GM23338 (cell line): ENCODE results near the gene DYNLT4.

Experiments
- EZH2 ChIP-seq: fragments of 200-600 bp; sonication (generic); IDR thresholded peaks from one replicate; pipeline ENCODE4 v1.8.0; 2017; ENCODE audit warnings: antibody characterized with exemption, mild to moderate bottlenecking, low read depth; ENCODE audit not compliant: unreplicated experiment
- EZH2phosphoT487 ChIP-seq: fragments of 200-600 bp; sonication (generic); IDR thresholded peaks from one replicate; pipeline ENCODE4 v1.8.1; 2018; ENCODE audit warnings: antibody characterized with exemption; ENCODE audit not compliant: unreplicated experiment
- TF ChIP-seq, protein P1 (sequence below), 2 experiments: fragments of 200-600 bp in 1 of 2; sonication (generic) in 1 of 2; conservative IDR thresholded peaks; 2 replicates each; pipeline versions ENCODE4 v1.5.1 to v1.6.1; 2016 to 2017; ENCODE audit warnings: antibody characterized with exemption in 2 of 2, low read depth in 2 of 2, mild to moderate bottlenecking in 2 of 2, moderate library complexity in 1 of 2
- TF ChIP-seq, protein P2 (sequence below): IDR thresholded peaks from one replicate; pipeline ENCODE4 v1.6.1; 2018; ENCODE audit warnings: antibody characterized with exemption; ENCODE audit not compliant: unreplicated experiment
- TF ChIP-seq, protein P3 (sequence below): IDR thresholded peaks from 2 replicates; pipeline ENCODE4 v1.6.1; 2016; ENCODE audit warnings: antibody characterized with exemption

DNA sequence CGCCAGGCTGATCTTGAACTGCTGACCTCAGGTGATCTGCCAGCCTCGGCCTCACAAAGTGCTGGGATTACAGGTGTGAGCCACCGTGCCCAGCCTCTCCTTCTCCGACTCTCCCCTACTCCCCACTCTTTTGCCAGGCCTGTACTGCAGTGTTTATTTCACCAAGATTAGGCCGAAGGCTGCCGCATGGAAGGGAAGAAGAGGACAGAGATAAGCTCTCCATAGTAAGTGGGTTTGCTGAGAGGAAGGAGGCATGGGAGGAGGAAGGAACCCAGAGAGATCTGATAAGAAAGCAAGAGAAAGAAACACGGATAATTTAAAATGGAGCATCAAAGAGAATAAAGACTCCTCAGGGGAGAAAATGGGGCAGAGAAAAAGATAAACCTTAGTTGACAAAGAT is 27.2 kb upstream of the DYNLT4 start:
- TF ChIP-seq, protein P1, sequence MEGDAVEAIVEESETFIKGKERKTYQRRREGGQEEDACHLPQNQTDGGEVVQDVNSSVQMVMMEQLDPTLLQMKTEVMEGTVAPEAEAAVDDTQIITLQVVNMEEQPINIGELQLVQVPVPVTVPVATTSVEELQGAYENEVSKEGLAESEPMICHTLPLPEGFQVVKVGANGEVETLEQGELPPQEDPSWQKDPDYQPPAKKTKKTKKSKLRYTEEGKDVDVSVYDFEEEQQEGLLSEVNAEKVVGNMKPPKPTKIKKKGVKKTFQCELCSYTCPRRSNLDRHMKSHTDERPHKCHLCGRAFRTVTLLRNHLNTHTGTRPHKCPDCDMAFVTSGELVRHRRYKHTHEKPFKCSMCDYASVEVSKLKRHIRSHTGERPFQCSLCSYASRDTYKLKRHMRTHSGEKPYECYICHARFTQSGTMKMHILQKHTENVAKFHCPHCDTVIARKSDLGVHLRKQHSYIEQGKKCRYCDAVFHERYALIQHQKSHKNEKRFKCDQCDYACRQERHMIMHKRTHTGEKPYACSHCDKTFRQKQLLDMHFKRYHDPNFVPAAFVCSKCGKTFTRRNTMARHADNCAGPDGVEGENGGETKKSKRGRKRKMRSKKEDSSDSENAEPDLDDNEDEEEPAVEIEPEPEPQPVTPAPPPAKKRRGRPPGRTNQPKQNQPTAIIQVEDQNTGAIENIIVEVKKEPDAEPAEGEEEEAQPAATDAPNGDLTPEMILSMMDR (conservative IDR thresholded peaks at IDR 0.05; ENCODE audit: low read depth in 2 of 2), result no peak
- TF ChIP-seq, protein P2, sequence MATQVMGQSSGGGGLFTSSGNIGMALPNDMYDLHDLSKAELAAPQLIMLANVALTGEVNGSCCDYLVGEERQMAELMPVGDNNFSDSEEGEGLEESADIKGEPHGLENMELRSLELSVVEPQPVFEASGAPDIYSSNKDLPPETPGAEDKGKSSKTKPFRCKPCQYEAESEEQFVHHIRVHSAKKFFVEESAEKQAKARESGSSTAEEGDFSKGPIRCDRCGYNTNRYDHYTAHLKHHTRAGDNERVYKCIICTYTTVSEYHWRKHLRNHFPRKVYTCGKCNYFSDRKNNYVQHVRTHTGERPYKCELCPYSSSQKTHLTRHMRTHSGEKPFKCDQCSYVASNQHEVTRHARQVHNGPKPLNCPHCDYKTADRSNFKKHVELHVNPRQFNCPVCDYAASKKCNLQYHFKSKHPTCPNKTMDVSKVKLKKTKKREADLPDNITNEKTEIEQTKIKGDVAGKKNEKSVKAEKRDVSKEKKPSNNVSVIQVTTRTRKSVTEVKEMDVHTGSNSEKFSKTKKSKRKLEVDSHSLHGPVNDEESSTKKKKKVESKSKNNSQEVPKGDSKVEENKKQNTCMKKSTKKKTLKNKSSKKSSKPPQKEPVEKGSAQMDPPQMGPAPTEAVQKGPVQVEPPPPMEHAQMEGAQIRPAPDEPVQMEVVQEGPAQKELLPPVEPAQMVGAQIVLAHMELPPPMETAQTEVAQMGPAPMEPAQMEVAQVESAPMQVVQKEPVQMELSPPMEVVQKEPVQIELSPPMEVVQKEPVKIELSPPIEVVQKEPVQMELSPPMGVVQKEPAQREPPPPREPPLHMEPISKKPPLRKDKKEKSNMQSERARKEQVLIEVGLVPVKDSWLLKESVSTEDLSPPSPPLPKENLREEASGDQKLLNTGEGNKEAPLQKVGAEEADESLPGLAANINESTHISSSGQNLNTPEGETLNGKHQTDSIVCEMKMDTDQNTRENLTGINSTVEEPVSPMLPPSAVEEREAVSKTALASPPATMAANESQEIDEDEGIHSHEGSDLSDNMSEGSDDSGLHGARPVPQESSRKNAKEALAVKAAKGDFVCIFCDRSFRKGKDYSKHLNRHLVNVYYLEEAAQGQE, result no peak
- TF ChIP-seq, protein P3, sequence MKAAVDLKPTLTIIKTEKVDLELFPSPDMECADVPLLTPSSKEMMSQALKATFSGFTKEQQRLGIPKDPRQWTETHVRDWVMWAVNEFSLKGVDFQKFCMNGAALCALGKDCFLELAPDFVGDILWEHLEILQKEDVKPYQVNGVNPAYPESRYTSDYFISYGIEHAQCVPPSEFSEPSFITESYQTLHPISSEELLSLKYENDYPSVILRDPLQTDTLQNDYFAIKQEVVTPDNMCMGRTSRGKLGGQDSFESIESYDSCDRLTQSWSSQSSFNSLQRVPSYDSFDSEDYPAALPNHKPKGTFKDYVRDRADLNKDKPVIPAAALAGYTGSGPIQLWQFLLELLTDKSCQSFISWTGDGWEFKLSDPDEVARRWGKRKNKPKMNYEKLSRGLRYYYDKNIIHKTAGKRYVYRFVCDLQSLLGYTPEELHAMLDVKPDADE, result no peak
- TF ChIP-seq EZH2 (no peak), EZH2phosphoT487 (no peak)
